Ishikawa (cell line): ENCODE measurements around the gene GPATCH3.

Experiments
- CEBPB ChIP-seq: IDR thresholded peaks from 2 replicates; pipeline ENCODE4 v1.6.1; 2012
- CREB1 ChIP-seq: IDR thresholded peaks from 2 replicates; pipeline ENCODE4 v1.6.1; 2012; ENCODE audit warnings: low read depth
- EGR1 ChIP-seq: IDR thresholded peaks from 2 replicates; pipeline ENCODE4 v1.6.1; 2012
- EP300 ChIP-seq: IDR thresholded peaks from 2 replicates; pipeline ENCODE4 v1.6.1; 2012; ENCODE audit warnings: borderline replicate concordance
- FOXM1 ChIP-seq: IDR thresholded peaks from 2 replicates; pipeline ENCODE4 v1.6.1; 2012; ENCODE audit warnings: low read depth, borderline replicate concordance
- MAX ChIP-seq: IDR thresholded peaks from 2 replicates; pipeline ENCODE4 v1.6.1; 2012
- RAD21 ChIP-seq: IDR thresholded peaks from 2 replicates; pipeline ENCODE4 v1.6.1; 2012; ENCODE audit warnings: low read depth
- REST ChIP-seq: IDR thresholded peaks from 2 replicates; pipeline ENCODE4 v1.6.1; 2012; ENCODE audit warnings: low read depth, mild to moderate bottlenecking
- TAF1 ChIP-seq: IDR thresholded peaks from 2 replicates; pipeline ENCODE4 v1.6.1; 2012; ENCODE audit warnings: low read depth, mild to moderate bottlenecking
- TCF12 ChIP-seq: IDR thresholded peaks from 2 replicates; pipeline ENCODE4 v1.6.1; 2012; ENCODE audit warnings: low read depth
- TEAD4 ChIP-seq: IDR thresholded peaks from 2 replicates; pipeline ENCODE4 v1.6.1; 2012
- YY1 ChIP-seq: IDR thresholded peaks from 2 replicates; pipeline ENCODE4 v1.6.1; 2012; ENCODE audit warnings: low read depth
- ZBTB7A ChIP-seq: IDR thresholded peaks from 2 replicates; pipeline ENCODE4 v1.6.1; 2012; ENCODE audit warnings: low read depth
- TF ChIP-seq, protein P1 (sequence below): IDR thresholded peaks from 2 replicates; pipeline ENCODE4 v1.6.1; 2012

DNA sequence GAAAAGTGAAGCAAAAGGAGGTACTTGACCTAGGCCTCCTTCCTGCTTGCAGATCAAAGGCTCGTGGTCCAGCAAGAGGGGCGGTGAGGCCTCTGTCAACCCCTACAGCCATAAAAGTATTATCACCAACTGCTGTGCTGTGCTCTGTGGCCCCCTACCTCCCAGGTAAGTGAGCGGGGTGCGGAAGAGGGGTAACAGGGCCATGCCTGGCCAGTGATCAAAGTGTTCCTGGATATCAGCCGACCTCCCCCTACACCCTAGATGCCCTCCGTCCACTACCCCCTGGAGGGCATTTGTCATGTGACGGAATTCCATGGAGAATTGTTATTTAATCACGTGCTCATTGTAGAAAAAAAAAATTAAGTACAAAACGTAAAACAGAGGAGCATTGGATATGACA is 47.6 kb downstream of the GPATCH3 start:
- TF ChIP-seq REST (no peak), MAX (no peak), TEAD4 (no peak), YY1 (no peak), CREB1 (no peak), EGR1 (no peak), TAF1 (no peak), CEBPB (no peak), EP300 (no peak), RAD21 (no peak), ZBTB7A (no peak), TCF12 (no peak), FOXM1 (no peak)
- TF ChIP-seq, protein P1, sequence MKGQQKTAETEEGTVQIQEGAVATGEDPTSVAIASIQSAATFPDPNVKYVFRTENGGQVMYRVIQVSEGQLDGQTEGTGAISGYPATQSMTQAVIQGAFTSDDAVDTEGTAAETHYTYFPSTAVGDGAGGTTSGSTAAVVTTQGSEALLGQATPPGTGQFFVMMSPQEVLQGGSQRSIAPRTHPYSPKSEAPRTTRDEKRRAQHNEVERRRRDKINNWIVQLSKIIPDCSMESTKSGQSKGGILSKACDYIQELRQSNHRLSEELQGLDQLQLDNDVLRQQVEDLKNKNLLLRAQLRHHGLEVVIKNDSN: peak; percentile 38; the same call in 1 of the 2 replicates
